Measurements from ENCODE around the gene ST7.
"Not testable (repeated sequence)": the region's sequence is repeated elsewhere in the genome, so short reads cannot be mapped to it uniquely, and the experiment has no call there.

ST7 gene

DNA sequence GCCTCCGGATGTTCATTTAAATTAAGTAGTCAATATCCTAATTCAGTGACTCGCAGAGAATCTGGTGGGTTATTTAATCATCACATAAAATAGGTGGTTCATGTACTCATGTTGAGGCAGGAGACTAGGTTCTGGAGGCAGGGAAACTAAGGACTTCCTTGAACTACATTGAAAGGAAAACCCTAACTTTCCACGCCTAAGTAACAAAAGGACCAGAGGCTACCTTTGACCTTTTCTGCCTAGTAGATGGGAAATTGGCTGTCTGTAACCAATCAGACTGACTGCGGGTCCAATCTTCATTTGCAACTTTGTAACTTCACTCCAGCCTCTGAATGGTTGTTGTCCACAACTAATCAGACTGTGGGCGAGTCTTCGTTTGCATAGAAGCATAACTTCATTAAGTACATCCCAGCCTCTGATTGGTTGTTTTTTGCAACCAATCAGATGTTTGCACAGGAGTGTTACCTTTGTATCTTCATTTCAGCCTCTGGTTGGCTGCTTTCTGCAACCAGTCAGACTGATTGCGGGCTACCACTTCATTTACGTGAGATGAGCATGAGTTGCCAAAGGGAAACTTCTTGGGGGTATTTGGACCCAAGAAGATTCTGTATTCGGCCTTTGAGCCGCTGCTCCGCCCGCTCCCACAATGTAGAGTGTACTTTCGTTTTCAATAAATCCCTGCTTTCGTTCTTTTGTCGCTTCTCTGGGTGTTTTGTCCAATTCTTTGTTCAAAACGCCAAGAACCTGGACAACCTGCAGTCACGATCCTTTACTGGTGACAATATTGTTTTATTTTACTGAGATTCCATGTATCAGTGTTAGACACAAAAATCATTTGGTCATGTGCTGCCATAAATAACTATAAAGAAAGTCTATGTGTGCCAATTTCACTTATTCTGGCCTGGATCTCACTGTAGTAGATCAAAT lies 1.7 kb upstream of the ST7 start:
- no peak for ATAC-seq

GRCh38 chr7:116952635-116953371 lies 498 bp upstream of the ST7 start:
- peak in 1 of 2 donors; percentile 11 for ATAC-seq

- ATAC-seq, result peak in 1 of 2 donors; percentile 1
These were observed 871 bp downstream of the ST7 start for GRCh38 chr7:116953906-116954838.

DNA sequence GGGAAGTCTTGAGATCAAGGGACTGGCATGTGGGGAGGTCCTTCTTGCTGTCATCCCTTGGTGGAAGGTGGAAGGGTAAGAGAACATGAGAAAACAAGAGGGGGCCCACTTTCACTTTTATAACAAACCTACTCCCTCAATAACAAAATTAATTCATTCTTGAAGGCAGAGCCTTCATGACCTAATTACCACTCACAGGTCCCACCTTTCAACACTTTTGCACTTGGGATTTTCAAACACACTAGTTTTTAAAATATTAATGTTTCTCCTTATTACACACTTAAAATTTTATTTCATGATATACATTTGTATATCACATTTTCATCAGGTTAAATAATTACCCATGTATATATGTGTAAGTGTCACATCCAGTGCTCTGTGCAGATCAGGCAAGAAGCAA lies 2.0 kb downstream of the ST7 start:
- no peak for ATAC-seq

DNA sequence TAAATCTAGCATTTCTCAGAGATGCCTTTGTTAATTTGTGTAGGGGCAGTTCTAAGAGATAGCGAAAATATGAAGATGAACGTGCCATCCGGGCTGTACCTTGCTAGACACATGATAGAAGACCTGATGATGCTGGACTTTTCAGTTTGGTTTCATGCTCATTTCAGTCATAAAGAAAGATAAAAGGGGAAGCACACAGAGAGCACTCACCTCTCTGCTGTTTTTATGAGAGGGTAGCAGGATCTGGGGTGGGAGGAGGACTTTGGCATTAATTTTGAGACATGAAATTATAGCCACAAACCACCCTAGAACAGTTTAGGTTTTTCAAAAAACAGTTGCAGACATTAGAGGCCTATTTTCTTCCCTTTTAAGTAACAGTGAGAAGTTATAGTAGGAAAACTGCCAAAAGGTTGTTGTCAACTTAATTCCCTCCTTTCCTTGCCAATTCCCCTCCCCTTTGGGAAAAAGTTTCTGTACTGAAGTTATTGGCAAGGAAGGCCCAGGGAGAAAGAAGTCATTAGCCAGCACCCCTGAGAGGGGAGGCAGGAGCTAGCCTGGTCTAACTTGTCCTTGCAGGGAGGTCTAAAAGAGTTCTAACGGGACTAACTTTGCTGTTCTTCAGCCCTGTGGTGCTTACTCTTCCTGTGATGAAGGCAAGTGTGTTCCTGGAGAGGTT lies 2.6 kb downstream of the ST7 start:
- peak; percentile 47 to 59 for ATAC-seq

DNA sequence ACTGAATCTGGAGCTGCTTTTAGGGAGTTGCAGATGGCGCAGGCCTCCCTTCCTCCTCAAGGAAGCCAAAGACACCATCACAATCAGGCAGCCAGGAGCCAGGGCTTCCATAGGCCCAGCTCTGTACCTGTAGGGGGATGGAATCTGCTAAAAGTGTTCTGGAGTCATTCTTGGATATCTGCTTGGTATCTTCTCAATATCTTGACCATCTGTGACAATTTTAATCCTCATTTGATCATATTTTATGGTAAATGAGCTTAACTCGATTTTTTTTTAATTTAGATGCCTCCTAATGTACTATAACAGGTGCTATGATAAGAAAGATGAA lies 3.1 kb downstream of the ST7 start:
- no peak for ATAC-seq

DNA sequence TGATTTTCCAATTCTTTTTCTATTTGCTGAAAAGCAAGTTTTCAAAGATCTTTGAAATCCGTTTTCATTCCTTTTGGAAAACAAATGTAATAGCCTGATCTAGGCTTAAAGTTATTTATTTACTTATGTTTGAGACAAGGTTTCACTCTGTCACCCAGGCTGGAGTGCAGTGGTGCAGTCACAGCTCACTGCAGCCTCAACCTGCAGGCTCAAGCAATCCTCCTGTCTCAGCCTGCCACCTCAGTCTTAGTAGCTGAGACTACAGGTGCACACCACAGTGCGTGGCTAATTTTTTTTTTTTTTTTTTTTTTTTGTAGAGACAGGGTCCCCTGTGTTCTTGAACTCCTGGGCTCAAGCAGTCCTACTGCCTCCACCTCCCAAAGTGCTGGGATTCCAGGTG lies 4.6 kb downstream of the ST7 start:
- ATAC-seq, result no peak

- ATAC-seq, result not testable (repeated sequence)
These were observed 8.8 kb downstream of the ST7 start for GRCh38 chr7:116961966-116962673.

GRCh38 chr7:116963234-116963633 lies 9.9 kb downstream of the ST7 start:
- ATAC-seq, result no peak

GRCh38 chr7:116966601-116967000 lies 13.3 kb downstream of the ST7 start:
- ATAC-seq, result no peak

DNA sequence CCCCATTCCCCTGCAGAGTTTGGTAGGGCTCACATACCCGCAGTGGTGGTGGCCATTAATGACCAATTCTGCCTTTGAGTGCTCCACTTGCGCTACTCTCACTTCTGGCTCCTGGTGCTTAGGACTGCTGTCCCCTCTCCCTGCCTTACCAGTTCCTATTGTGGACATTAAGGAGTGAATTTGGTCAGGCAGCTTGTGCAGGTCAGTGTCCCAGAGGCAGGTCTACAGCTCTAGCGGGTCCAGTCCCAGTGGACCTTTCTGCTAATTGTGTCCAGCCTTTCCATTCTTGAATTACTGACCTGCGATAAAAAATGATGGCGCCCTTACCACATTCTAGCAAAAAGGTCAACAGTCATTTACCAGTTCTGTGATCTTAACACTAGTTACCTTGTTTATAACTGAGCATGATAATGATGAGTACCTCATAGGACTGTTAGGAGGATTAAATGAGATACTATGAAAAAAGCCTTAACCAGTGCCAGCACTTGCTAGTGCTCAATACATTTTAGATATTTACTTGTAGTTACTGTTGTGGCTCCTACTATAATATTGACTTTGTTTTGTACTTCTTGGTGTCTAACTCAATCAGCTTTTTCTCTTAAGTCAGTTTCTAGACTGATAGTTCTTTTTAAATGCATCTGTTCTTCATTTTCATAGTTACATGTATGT lies 14.1 kb downstream of the ST7 start:
- no peak for ATAC-seq

GRCh38 chr7:116967983-116968382 lies 14.7 kb downstream of the ST7 start:
- no peak for ATAC-seq

DNA sequence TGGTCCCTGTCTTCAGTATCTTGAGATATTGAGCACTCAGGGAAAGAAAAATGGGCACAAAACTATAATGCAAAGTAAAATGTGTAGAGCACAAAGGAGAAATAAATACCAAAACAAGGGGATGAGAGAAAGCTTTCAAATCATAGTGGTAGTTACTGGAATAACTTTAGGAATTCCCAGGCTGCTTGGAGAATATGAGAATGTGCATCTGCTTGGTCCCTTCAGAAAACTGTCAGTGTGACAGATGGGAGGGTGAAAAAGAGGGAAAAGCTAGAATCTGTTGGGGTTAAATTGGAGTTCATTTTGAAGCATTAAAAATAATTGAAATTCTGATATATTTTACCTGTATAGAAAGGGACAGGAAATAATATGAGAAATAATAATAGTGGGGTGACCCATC lies 15.3 kb downstream of the ST7 start:
- ATAC-seq, result no peak

GRCh38 chr7:116969371-116969902 lies 16.1 kb downstream of the ST7 start:
- no peak for ATAC-seq

DNA sequence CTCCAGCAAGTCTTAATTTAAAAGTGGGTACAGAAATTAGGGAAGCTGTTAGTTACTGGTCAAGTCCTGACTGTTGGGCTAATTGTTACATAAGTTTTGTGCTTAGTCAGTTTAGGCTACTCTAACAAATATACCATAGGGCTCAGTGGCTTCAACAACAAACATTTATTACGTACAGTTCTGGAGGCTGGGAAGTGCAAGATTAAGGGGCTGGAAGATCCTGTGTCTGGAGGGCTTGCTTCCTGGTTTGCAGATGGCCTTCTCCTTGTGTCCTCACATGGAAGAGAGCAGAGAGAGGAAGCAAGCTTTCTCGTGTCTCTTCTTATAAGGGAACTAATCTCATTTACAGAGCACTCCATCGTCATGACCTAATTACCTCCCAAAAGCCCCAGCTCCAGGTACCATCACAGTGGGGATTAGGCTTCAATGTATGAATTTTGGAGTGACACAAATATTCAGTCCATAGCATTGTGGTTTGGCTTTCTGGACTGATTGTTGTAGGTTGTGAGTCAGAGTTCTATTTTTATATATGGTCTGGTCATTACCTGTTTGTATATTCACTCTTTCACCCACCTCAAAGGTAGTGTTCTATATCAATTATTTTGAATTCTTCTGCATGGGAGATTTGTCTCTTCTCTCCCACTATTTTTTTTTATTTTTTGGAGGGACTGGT lies 17.1 kb downstream of the ST7 start:
- peak in 1 of 2 donors; percentile 53 for ATAC-seq

- peak in 1 of 2 donors; percentile 38 for ATAC-seq
These were observed 17.9 kb downstream of the ST7 start for GRCh38 chr7:116971153-116971552.

- no peak for ATAC-seq
These were observed 18.6 kb downstream of the ST7 start for GRCh38 chr7:116971869-116972268.

DNA sequence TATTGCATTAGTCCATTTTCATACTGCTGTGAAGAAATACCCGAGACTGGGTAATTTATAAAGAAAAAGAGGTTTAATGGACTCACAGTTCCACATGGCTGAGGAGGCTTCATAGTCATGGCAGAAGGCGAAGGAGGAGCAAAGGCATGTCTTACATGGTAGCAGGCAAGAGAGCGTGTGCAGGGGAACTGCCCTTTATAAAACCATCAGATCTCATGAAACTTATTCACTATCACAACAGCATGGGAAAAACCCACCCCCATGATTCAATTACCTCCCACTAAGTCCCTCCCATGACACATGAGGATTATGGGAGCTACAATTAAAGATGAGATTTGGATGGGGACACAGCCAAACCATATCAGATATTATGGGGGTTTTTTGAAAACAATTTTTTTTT lies 21.7 kb downstream of the ST7 start:
- ATAC-seq, result not testable (repeated sequence)

DNA sequence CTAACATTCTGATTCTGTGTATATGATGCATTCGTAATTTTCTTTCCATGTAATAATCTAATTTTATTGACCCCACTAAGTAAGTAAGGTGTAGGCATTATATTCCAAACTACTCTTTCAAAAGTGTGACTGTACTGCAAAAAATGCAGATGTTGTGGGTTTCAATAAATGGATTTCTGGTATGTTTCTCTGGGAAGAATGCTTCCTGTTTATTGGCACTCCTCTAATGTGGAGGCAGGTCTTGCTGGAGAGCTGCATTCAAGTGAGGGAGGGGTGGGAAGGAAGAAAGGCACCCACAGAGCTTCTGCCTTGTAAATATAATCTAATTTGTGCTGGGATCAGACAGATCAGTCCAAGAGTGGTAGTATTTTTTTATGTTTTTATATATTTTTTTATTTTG lies 23.9 kb downstream of the ST7 start:
- ATAC-seq, result no peak

DNA sequence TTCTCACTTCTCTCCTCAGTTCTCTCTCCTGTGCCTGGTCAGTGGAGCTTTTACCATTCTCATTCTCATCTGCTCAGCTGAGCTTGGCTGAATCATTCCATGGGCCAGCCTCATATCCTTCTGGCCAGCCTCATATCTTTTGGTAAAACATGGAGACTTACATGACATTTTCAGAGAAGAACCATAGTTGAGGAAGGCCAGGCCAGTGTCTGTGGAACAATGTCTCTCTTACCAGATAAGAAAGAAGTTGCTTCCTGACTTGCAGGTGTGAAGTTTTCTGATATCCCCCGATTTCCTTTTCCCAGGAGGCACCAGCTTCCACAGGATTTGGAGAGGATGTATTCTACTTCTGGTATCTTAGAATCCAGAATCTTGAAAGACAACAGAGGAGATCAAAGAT lies 24.7 kb downstream of the ST7 start:
- no peak for ATAC-seq
